Stimulated activated CD4-positive, alpha-beta T cell treated with anti-CD3 and anti-CD28 coated beads, Interleukin-2, amount 100 ng/mL, for 48 hours (primary cell): ENCODE results near the gene PFKFB2.
A peak's percentile ranks its signal among the peaks of the same experiment; 100 is the strongest.
"Not testable (repeated sequence)": the region's sequence is repeated elsewhere in the genome, so short reads cannot be mapped to it uniquely, and the experiment has no call there.

Experiments used
- DNase-seq, 2 donors: peaks; one replicate each; pipeline ENCODE4 v3.0.0-alpha.2; 2020

The PFKFB2 gene

GRCh38 chr1:207041397-207041796, 11.7 kb upstream of the PFKFB2 start:
- DNase-seq = not testable (repeated sequence)

- no peak for DNase-seq
Observed at GRCh38 chr1:207045453-207045852, 7.6 kb upstream of the PFKFB2 start.

GRCh38 chr1:207047505-207047904, 5.6 kb upstream of the PFKFB2 start:
- no peak for DNase-seq

- DNase-seq = no peak
Observed at GRCh38 chr1:207048041-207048440, 5.0 kb upstream of the PFKFB2 start.

- DNase-seq = no peak
Observed at GRCh38 chr1:207049054-207049453, 4.0 kb upstream of the PFKFB2 start.

- DNase-seq = no peak
Observed at GRCh38 chr1:207049514-207049913, 3.6 kb upstream of the PFKFB2 start.

- peak; percentile 26 to 44 for DNase-seq
Observed at GRCh38 chr1:207049974-207050391, 3.1 kb upstream of the PFKFB2 start.

GRCh38 chr1:207050480-207051190, 2.4 kb upstream of the PFKFB2 start:
- DNase-seq = peak; percentile 86 to 90

GRCh38 chr1:207051191-207051943, 1.7 kb upstream of the PFKFB2 start, which contains the start of gene YOD1:
TSS of gene YOD1 (minus strand) at chr1:207051208. CDS start at chr1:207051030, 178 bp downstream.
- DNase-seq = no peak

GRCh38 chr1:207054491-207054890, 1.4 kb downstream of the PFKFB2 start:
- DNase-seq = no peak

GRCh38 chr1:207055386-207056001, 2.4 kb downstream of the PFKFB2 start:
- DNase-seq = no peak

GRCh38 chr1:207056673-207057072, 3.6 kb downstream of the PFKFB2 start:
- DNase-seq = no peak

- DNase-seq = no peak
Observed at GRCh38 chr1:207058252-207058651, 5.2 kb downstream of the PFKFB2 start.

- DNase-seq = no peak
Observed at GRCh38 chr1:207058878-207059867, 6.1 kb downstream of the PFKFB2 start.

- DNase-seq = no peak
Observed at GRCh38 chr1:207059881-207060280, 6.8 kb downstream of the PFKFB2 start.

- no peak for DNase-seq
Observed at GRCh38 chr1:207060596-207060995, 7.5 kb downstream of the PFKFB2 start.

GRCh38 chr1:207062058-207062457, 9.0 kb downstream of the PFKFB2 start:
- DNase-seq = no peak

GRCh38 chr1:207063014-207063413, 9.9 kb downstream of the PFKFB2 start:
- DNase-seq = no peak

GRCh38 chr1:207064561-207064960, 11.5 kb downstream of the PFKFB2 start:
- DNase-seq = no peak

GRCh38 chr1:207067185-207067584, 14.1 kb downstream of the PFKFB2 start:
- no peak for DNase-seq

GRCh38 chr1:207067665-207068064, 14.6 kb downstream of the PFKFB2 start:
- DNase-seq = no peak

GRCh38 chr1:207069061-207069460, 16.0 kb downstream of the PFKFB2 start:
- no peak for DNase-seq
